ENCODE measurements around the gene KCNN1. TPM values are rescaled to one million over a fixed set of nuclear protein-coding genes. Genes with fewer than 3 reads are reported as not detected.

The KCNN1 gene
- total RNA-seq, 2 donors from 2014 or later = 0.56 to 0.63 TPM

- Histone ChIP-seq H3K4me1 (peaks cover 0 to 48% of the 10 kb centered on the region in 2 donors), H3K27ac (peak overlapping the region in 1 of 2 donors; percentile 64), H3K36me3 (peaks cover 10% of the 10 kb centered on the region), H3K4me3 (peak overlapping the region; percentile 77 to 83), H3K9me3 (no peaks in the 10 kb centered on the region), H3K27me3 (peaks cover 14 to 20% of the 10 kb centered on the region in 2 donors)
- no peak for DNase-seq (ENCODE audit: low spot score)
- peak in 1 of 2 donors; percentile 8 for TF ChIP-seq CTCF (IDR thresholded peaks at IDR 0.05)
Observed at GRCh38 chr19:17946965-17947784, 19.7 kb upstream of the KCNN1 start.

- peaks cover 6% of the 10 kb centered on the region for H3K36me3 ChIP-seq
- no peaks in the 10 kb centered on the region for H3K9me3 ChIP-seq
- DNase-seq (ENCODE audit: low spot score) = peak; percentile 87
- no peak for TF ChIP-seq CTCF (IDR thresholded peaks at IDR 0.05)
- H3K27me3 ChIP-seq = peaks cover 16 to 27% of the 10 kb centered on the region in 2 donors
- peaks cover 0 to 53% of the 10 kb centered on the region in 2 donors for H3K4me1 ChIP-seq
- H3K27ac ChIP-seq = peak overlapping the region; percentile 43 to 70
- peak overlapping the region; percentile 77 to 83 for H3K4me3 ChIP-seq
Observed at GRCh38 chr19:17947815-17948513, 18.9 kb upstream of the KCNN1 start.

DNA sequence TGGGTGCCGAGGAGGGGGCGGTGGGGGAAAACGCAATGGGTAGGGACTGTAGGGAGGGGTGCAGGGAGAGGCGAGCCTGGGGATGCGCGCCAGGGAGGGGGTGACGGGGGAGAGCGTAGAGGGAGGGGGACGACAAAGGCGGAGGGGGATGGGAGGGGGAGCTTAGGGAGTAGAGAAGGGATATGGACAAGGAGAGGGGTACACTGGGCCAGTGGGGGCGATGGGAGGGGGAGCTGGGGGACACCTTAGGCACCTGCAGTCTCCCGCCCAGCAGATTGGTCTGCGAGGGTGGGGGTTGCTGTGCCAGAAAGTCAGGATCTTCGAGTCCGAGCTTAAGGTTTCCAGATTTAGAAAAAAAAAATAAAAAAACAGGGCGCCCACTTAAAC, 18.4 kb upstream of the KCNN1 start:
- no peak for DNase-seq (ENCODE audit: low spot score)
- H3K4me1 ChIP-seq = peaks cover 0 to 53% of the 10 kb centered on the region in 2 donors

GRCh38 chr19:17948931-17949930, 17.7 kb upstream of the KCNN1 start:
- H3K4me1 ChIP-seq = peaks cover 0 to 53% of the 10 kb centered on the region in 2 donors
- H3K27me3 ChIP-seq = peaks cover 23 to 40% of the 10 kb centered on the region in 2 donors
- H3K4me3 ChIP-seq = peak overlapping the region in 1 of 2 donors; percentile 83
- TF ChIP-seq CTCF (IDR thresholded peaks at IDR 0.05) = no peak
- no peak for DNase-seq (ENCODE audit: low spot score)
- no peaks in the 10 kb centered on the region for H3K9me3 ChIP-seq
- no peaks in the 10 kb centered on the region for H3K36me3 ChIP-seq
- no peak overlapping the region for H3K27ac ChIP-seq

More for the DNA sequence above, 18.4 kb upstream of the KCNN1 start:
- Histone ChIP-seq H3K27ac (no peak overlapping the region), H3K27me3 (peaks cover 19 to 33% of the 10 kb centered on the region in 2 donors), H3K4me3 (peak overlapping the region; percentile 77 to 83), H3K9me3 (no peaks in the 10 kb centered on the region), H3K36me3 (peaks cover 3% of the 10 kb centered on the region)
- no peak for TF ChIP-seq CTCF (IDR thresholded peaks at IDR 0.05)

DNA sequence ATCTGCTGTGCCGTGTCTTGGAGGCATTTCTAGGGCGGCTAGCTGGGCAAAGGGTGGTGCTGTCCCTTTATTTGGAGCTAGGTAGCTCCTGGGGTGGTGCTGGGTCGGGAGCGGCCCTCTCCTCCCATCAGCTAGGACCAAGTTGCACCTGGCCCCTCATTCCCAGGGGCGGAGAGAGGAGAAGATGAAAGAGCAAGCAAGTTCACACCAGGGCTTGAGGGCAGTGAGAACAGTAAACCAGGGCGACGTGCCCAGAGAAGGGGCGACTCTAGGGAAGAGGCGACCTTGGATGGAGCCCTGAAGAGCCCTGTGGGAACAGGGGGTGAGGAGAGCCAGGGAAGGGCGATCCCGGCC, 17.0 kb upstream of the KCNN1 start:
- no peak for DNase-seq (ENCODE audit: low spot score)
- H3K27ac ChIP-seq = no peak overlapping the region
- H3K27me3 ChIP-seq = peaks cover 23 to 44% of the 10 kb centered on the region in 2 donors
- H3K36me3 ChIP-seq = no peaks in the 10 kb centered on the region
- peak overlapping the region in 1 of 2 donors; percentile 30 for H3K4me3 ChIP-seq
- TF ChIP-seq CTCF (IDR thresholded peaks at IDR 0.05) = no peak
- peaks cover 0 to 53% of the 10 kb centered on the region in 2 donors for H3K4me1 ChIP-seq
- H3K9me3 ChIP-seq = no peaks in the 10 kb centered on the region
